Spleen (tissue), 7 donors: ENCODE results near the gene FMO4.

ENCODE experiments used
- POLR2A ChIP-seq, 3 donors: fragments of 450-650 bp; IDR thresholded peaks; one replicate each; pipeline ENCODE4 v1.5.1; 2017; ENCODE audit warnings: antibody characterized with exemption in 3 of 3, mild to moderate bottlenecking in 1 of 3
- POLR2AphosphoS5 ChIP-seq, 3 donors: sonication (generic); formaldehyde crosslinking; IDR thresholded peaks; one replicate each; pipeline ENCODE4 v1.5.1; 2017; ENCODE audit warnings: antibody characterized with exemption in 3 of 3
- TF ChIP-seq, protein P1 (sequence below), 11 experiments: fragments of 200-600 bp in 7 of 11; fragments of 450-650 bp in 4 of 11; sonication (generic) in 4 of 11; IDR thresholded peaks in 8 of 11; conservative IDR thresholded peaks in 3 of 11; 1 replicate in 7 of 11; 2 replicates in 4 of 11; pipeline versions ENCODE4 v1.4.0 to v1.8.0; 2016 to 2021; ENCODE audit warnings: antibody characterized with exemption in 11 of 11, inconsistent platforms in 4 of 11, mild to moderate bottlenecking in 1 of 11
- donor health status: DM: no; HTN: no; CAD: no; lungs with moderate emphysema.
- donor health status: DM: no; HTN: no; CAD: no.
- donor health status: DM: no; HTN: no; CAD: no.

DNA sequence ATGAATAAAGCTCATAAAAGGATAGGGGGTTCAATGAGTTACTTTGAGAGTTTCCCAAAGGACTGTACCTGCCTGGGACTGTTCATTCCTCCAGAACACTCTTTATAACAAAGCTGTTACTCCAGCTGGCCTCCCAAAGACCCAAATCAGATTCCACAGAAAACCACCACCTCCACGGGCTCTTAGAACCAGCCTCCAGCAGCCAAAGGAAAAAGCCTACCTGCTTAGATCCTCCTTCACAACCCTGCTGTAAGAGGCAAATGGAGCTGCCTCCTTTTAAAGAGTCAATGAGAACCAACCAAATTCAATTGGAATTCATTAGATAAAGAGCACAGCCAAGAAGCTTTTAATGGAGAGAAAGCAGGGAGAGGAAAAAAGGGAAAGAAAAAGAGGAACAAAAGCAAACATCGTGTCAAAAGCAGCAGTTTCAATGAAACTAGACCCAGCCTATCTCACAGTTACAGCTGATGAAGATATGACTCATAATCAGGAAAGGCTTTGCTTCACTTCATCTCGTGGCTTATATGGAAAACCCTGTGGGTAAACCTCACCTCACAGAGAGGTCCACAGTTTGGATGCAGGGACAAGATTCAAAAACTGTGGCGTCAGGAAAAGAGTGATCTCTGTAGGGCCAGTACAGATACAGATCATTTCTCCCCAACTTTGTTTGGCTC is 27.8 kb upstream of the FMO4 start:
- TF ChIP-seq, protein P1, sequence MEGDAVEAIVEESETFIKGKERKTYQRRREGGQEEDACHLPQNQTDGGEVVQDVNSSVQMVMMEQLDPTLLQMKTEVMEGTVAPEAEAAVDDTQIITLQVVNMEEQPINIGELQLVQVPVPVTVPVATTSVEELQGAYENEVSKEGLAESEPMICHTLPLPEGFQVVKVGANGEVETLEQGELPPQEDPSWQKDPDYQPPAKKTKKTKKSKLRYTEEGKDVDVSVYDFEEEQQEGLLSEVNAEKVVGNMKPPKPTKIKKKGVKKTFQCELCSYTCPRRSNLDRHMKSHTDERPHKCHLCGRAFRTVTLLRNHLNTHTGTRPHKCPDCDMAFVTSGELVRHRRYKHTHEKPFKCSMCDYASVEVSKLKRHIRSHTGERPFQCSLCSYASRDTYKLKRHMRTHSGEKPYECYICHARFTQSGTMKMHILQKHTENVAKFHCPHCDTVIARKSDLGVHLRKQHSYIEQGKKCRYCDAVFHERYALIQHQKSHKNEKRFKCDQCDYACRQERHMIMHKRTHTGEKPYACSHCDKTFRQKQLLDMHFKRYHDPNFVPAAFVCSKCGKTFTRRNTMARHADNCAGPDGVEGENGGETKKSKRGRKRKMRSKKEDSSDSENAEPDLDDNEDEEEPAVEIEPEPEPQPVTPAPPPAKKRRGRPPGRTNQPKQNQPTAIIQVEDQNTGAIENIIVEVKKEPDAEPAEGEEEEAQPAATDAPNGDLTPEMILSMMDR (IDR thresholded peaks at IDR 0.05 in 8 of 11, conservative IDR thresholded peaks at IDR 0.05 in 3 of 11) = no peak
- TF ChIP-seq POLR2AphosphoS5 (IDR thresholded peaks at IDR 0.05) = no peak
- TF ChIP-seq POLR2A (IDR thresholded peaks at IDR 0.05) = no peak
